ENCODE data around the gene CCBE1.

Gene CCBE1

DNA sequence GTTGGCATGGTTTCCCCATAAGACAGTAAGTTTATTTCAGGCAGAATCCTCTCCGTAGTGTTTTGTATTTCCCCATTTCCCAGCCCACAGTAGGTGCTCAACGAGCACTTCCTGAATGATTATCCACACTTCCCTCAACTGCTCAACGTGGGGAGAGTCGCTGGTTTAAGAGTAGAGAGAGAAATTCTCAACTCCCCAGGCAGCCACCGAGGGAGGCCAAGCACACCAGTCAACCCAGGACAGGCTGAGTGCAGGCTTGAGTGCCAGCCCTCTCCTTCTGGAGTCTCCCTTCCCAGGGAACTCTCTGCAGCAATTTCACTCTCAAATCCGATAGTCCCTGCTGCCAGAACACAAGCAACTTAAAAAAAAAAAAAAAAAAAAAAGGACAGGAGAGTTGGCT is 246.2 kb downstream of the CCBE1 start:
- no peaks in the 10 kb centered on the region for H3K27me3 ChIP-seq (ENCODE audit: insufficient read depth, poor library complexity, severe bottlenecking)
- DNase-seq (ENCODE audit: low spot score) (no peak), ATAC-seq (ENCODE audit: low read depth) (no peak)
- no peaks in the 10 kb centered on the region for H3K9me3 ChIP-seq (ENCODE audit: severe bottlenecking)
- H3K4me3 ChIP-seq (ENCODE audit: severe bottlenecking) = no peak overlapping the region
- peaks cover 4% of the 10 kb centered on the region; the same call in 1 of the 2 replicates for H3K36me3 ChIP-seq (ENCODE audit: low read depth)
- no peaks in the 10 kb centered on the region for H3K4me1 ChIP-seq (ENCODE audit: insufficient read depth, poor library complexity, severe bottlenecking)
- no peak for TF ChIP-seq CTCF (IDR thresholded peaks at IDR 0.05; ENCODE audit: poor library complexity, severe bottlenecking)
- no peak overlapping the region for H3K27ac ChIP-seq (ENCODE audit: poor library complexity, severe bottlenecking)

DNA sequence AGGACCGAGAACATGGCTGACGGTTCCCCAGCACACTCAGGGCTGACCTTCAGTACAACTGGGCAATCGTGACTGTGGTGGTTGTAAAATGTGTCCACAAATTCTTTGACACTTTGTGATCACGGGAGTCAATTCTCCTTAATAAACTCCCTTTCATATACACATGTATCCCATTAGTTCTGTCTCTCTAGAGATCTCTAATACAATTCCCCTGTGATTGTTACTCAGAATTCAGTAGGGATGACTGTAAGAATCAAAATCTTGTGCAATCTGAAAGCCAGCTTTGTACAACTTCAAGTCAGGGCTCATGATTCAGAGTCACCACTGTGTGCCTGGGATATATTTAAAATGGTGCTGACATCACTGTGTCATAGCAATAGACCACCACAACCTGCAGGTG is 248.7 kb downstream of the CCBE1 start:
- H3K9me3 ChIP-seq (ENCODE audit: severe bottlenecking) = no peaks in the 10 kb centered on the region
- ATAC-seq (ENCODE audit: low read depth) (no peak), DNase-seq (ENCODE audit: low spot score) (no peak)
- TF ChIP-seq CTCF (IDR thresholded peaks at IDR 0.05; ENCODE audit: poor library complexity, severe bottlenecking) = no peak
- H3K27ac ChIP-seq (ENCODE audit: poor library complexity, severe bottlenecking) = no peak overlapping the region
- no peaks in the 10 kb centered on the region for H3K4me1 ChIP-seq (ENCODE audit: insufficient read depth, poor library complexity, severe bottlenecking)
- H3K27me3 ChIP-seq (ENCODE audit: insufficient read depth, poor library complexity, severe bottlenecking) = no peaks in the 10 kb centered on the region
- H3K4me3 ChIP-seq (ENCODE audit: severe bottlenecking) = no peak overlapping the region
- peaks cover 4% of the 10 kb centered on the region; the same call in 1 of the 2 replicates for H3K36me3 ChIP-seq (ENCODE audit: low read depth)

GRCh38 chr18:59446012-59446411 is 251.2 kb downstream of the CCBE1 start:
- H3K27me3 ChIP-seq (ENCODE audit: insufficient read depth, poor library complexity, severe bottlenecking) = no peaks in the 10 kb centered on the region
- peaks cover 4% of the 10 kb centered on the region; the same call in 1 of the 2 replicates for H3K36me3 ChIP-seq (ENCODE audit: low read depth)
- ATAC-seq (ENCODE audit: low read depth) = no peak
- no peak for DNase-seq (ENCODE audit: low spot score)
- H3K4me1 ChIP-seq (ENCODE audit: insufficient read depth, poor library complexity, severe bottlenecking) = no peaks in the 10 kb centered on the region
- no peaks in the 10 kb centered on the region for H3K9me3 ChIP-seq (ENCODE audit: severe bottlenecking)
- TF ChIP-seq CTCF (IDR thresholded peaks at IDR 0.05; ENCODE audit: poor library complexity, severe bottlenecking) = no peak
- H3K27ac ChIP-seq (ENCODE audit: poor library complexity, severe bottlenecking) = no peak overlapping the region
- no peak overlapping the region for H3K4me3 ChIP-seq (ENCODE audit: severe bottlenecking)

GRCh38 chr18:59437851-59438569 is 259.2 kb downstream of the CCBE1 start:
- TF ChIP-seq CTCF (IDR thresholded peaks at IDR 0.05; ENCODE audit: poor library complexity, severe bottlenecking) = no peak
- H3K27me3 ChIP-seq (ENCODE audit: insufficient read depth, poor library complexity, severe bottlenecking) = no peaks in the 10 kb centered on the region
- no peak overlapping the region for H3K27ac ChIP-seq (ENCODE audit: poor library complexity, severe bottlenecking)
- no peaks in the 10 kb centered on the region for H3K4me1 ChIP-seq (ENCODE audit: insufficient read depth, poor library complexity, severe bottlenecking)
- DNase-seq (ENCODE audit: low spot score) (no peak), ATAC-seq (ENCODE audit: low read depth) (no peak)
- H3K9me3 ChIP-seq (ENCODE audit: severe bottlenecking) = no peaks in the 10 kb centered on the region
- H3K4me3 ChIP-seq (ENCODE audit: severe bottlenecking) = no peak overlapping the region
- peaks cover 9% of the 10 kb centered on the region for H3K36me3 ChIP-seq (ENCODE audit: low read depth)

All from RWPE2 (cell line).